ENCODE results near the gene PHLPP1.
"Not testable (repeated sequence)": the region's sequence is repeated elsewhere in the genome, so short reads cannot be mapped to it uniquely, and the experiment has no call there.

Gene PHLPP1

DNA sequence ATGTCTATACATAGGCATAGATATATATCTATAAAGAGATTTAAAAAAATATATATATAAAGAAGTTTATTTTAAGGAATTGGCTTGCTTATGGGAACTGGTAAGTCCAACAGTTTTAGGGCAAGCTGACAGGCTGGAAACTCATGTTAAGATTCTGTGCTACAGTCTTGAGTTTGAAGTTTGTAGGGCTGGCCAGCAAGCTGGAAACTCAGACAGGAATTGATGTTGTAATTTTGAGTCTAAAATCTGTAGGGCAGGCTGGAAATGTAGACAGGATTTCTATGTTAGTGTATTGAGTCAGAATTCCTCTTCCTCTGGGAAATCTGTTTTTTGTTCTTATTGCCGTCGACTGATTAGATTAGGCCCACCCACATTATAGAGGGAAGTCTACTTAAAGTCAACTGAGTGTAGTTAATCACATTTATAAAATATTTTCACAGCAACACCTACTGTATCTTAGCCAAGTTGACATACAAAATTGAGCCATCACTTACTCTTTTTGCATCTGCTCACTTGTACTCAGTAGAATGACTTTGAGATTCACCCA is 60.8 kb downstream of the PHLPP1 start:
- no peak for DNase-seq

DNA sequence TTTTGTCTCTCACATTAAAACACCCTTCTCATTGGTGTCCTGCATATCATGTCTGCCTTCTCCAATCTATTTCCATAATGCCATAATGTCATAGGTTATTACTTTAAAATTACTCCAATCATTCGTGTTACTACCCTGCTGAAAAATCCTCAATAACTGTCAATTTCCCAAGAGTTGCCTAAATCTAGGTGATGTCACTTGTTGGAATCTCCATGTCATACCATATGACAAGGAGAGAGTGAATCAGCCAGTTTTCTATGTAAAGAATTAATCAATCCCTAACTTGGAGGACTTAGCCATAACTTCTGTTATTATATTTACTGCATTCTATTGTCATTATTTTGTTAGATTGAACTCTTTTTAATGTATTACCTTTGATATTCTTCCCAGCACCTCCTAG is 62.5 kb downstream of the PHLPP1 start:
- DNase-seq = no peak

DNA sequence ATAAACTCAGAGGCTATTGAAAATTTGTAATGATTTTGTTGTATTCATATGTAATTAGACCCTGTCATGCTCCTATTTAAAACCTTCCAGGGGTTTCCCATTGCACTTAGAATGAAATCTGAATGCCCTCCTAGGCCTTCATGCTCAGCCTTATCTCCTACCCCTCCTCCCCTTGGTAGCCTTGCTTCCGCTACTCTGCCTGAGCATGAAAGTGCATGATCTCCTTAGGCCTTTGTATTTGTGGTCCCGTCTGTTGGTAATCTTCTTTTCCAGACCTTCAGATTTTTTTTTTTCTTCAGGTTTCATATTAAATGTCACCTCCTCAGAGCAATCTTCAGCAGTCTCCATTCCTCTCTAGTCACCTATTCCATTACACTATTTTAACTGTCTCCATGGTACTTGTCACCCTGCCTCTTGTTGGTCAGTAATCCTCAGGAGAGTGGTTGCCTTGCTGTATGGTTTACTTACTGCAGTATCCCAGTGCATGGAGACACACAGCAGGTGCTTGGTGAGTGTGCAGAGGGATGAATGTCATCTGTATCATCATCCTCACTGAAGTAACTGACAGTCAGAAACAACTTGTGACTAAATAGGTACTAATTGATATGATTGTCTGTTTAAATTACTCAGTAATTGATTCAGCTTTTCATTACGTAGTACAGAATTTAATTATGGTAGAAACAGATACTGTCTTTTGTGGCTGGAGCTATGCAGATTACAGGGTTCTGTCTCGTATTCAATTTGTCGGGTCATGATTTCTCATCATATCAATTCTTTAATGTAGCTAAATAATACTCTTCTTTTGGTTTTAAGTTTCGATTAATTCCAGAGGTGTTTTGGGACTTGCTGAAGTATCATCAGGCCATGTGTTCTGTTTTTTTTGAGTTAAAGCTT is 63.9 kb downstream of the PHLPP1 start:
- no peak for DNase-seq

DNA sequence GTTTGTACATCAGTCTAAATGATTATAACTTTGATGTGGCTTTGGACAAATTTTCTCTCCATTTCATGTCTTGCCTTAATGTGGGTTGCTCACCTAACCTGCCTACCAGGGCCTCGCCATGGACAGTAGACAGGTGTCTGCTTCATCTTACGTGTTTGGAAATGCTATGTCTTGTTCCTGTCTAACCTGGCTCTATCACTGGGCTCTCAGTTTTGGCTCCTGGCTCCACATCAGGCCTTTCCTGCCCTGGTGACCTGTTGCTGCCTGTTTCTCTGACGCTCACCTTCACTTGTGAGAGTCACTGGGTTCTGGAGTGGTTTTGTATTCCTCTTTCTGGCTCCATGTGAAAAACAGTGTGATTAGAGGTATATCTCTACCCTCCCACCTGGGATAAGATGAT is 65.9 kb downstream of the PHLPP1 start:
- DNase-seq = no peak

DNA sequence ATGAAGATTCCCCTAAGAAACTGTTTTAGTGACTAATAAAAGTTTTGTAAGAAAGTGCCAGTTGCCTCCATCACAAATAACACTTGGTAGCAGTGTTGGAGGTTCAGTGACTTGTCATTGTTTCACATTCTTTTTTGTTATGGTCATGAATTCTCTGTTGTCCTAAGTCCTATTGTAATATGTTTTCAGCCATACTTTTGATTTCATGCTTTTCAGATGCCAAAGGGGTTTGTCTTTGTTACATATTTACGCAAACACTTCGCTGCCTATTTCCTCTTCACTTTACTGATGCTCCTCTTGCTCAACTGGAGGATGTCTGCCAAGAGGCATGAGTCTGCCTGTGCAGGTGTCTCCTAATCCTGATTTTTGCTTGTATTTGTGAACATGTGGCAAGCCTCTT is 66.6 kb downstream of the PHLPP1 start:
- DNase-seq = no peak

DNA sequence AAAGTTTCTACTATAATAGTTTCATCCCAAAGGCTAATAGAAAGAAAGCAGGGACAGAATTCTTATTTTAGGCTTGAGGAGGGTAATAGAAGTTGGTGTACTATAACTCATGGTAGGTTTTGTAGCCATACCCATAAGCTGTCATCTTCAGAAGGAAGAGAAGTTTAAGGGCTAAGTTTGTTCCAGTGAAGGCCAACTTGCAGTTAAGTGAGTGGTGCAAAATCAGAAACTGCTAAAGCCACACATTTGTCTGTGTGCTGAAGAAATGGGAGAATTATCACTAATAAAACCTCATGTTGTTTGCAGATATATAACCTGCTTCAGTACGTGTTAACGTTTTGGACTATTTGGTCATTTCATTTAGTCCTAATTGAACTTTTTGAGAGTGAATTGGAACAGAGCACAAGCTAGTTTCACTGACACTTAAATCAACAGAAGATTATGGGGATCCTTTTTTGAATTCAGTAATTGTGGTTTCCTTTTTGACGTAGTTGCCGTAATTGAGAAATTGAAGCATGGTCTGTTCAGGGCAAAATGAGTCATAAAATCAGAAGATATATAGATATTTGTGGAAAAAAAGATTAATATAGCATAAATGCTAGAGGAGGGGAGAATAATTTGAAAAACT is 69.1 kb downstream of the PHLPP1 start:
- DNase-seq = no peak

DNA sequence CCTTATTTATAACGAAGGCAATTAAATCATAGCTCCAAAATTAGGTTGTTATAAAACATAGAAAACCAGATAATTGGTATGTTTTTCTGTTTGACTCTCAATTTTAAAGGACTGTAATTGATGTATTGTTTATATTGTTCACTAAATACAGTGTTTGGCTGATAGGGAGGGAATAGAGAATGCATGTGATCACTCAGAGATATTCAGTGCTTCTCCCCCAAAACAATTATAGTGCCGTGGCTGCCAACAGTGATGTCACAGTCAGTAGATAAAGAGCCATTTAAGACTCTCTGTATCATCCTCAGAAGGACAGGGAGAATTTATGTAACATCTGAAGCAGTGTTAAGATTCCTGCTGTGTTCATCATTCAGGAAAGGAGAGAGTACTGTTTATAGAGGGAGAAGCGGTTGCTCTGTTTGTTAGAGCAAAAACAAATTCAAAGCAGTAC is 69.6 kb downstream of the PHLPP1 start:
- DNase-seq = no peak

DNA sequence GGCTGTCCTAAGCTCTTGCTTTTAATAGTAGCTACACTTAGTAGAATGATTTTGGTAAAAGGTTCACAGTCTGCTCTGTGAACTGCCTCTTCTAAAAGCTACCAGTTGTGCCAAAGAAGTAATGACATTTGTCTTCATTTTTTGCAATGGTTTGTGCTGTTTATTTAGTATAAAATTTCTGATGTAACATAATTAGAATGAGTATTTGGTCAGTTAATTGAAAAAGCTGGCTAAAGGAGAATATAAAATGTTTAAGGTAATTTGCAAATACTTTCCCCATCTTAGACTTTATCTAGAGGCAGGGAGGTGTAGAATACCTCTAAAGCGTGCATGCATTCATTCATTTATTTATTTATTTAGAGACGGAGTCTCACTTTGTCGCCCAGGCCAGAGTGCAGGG is 71.3 kb downstream of the PHLPP1 start:
- no peak for DNase-seq

DNA sequence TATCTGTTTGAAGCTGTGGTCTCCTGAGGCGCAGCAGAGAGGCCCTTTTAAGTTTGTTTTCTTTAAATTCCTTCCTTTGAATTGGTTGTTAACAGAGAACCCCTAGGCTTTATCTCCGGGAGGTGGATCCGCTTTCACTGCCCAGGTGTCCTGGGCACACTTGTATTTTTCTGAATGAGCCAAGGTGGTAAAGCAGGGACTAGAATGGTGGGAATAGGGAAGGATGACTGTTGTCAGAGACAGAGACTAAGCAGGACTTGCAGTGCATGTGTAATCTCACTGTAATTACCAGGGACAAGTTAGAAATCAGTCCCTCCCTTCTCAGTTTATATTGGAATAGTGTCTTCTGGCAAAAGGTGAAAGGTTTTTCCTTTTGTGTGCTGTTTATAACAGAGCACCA is 72.8 kb downstream of the PHLPP1 start:
- no peak for DNase-seq

DNA sequence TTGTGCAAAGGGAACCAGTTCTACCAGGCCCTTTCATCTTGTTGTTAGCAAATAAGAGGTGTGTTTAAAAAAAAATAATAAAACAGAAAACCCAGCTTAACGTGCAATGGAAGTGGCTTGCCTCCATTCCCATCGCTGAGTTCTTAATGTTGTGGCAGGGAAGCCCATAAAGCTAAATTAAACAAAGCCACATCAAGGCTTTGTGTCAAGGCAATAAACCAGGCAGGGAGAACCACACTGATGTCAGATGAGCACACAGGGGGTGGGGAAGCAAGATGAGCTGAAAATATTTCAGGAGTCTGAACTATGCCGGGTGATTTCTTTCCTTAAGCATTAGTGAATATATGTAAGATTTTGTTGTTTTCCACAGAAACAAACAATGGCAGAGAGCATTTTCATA is 73.5 kb downstream of the PHLPP1 start:
- DNase-seq = no peak

DNA sequence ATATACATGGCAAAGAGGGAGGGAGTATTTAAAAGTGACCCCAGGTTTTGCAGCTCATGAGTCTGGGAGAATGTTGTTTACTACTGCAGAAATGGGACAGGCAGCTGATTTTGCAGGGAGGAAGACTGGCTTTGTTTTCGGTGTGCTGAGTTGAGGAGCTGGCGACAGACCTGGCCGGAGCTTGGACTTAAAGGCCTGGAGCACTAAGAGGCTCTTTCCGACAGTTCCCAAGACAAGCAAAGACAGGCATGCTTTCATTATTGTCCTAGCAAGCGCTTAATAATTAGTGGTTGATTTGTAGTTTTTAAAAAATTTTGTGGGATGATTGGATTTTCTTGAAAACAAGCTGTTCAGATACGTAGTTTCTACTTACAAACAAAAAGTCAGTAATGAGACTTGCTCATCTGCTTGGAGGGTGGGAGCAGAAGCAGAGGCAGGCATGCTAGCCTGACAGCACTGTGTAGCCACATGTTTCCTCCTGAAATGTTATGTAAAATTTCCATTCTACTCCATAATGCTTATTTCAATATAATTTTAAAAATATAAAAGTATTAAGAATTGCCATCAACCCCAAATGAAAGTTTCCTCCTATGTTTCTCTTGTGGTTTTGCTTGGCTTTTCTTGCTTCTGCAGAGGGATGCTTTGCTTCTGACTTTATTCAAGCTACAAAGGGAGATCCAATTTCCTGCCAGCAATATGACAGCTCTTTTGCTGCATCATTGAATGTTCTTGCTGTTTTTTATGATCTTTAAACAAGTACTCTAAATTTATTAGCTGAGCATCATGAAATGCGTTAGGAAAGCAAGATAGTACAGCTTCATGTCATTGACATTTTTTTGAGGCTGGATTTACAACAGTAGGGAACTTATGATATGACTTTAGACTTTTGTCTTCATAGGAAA is 75.8 kb downstream of the PHLPP1 start:
- DNase-seq = no peak

DNA sequence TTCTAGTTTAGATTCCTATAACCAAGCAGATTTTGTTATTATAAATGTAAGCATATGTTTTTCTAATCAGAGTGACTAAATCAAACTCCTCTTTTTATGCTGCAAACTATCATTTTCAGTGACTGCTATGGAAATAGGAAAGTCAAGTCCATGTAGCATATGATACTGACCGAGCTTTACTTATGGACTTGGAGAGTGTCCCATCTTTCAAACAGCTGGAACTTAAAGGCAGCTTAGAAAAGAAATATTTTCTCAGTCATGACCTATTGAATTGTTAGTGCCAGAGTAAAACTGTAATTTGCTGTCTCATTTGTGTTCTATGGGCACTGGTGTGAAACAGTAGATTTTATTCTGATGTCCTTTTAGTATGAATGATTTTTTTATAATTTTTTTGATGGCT is 76.7 kb downstream of the PHLPP1 start:
- DNase-seq = no peak

DNA sequence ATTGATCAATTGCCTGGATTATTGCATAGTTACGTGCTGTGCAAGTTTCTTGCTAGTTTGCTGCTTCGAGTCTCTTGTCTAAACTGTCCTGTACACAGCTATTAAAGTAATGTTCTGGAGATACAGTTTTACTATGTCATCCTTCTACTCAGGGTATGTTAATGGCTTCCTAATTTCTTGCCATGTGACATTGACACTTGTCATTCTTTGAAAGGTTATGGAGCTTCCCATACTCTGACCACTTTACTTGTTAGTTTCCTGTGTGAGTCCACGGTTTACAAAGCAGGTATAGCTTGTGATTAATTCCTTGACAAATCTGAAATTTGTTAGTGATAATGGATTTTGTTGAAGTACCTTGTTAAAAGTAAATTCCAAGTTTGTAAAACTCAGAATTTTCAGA is 80.5 kb downstream of the PHLPP1 start:
- DNase-seq = no peak

DNA sequence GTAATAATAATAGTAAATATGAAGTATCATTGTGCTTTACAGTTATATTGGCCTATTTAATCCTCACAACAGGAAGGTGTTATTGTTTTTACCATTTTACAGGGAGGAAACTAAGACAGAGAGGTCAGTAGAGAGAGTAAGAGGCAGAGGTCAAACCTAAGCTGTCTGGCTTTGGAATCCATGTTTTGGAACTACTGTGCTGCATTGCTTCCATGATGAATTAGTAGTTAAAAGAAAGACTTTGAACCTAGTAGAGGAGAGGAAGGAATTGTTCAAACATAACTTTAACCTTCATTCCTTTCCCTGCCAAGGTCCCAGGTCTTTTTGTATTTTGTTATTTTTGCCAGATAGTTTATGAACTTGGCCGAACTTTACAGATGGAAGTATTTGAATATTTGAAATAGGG is 80.9 kb downstream of the PHLPP1 start:
- no peak for DNase-seq

DNA sequence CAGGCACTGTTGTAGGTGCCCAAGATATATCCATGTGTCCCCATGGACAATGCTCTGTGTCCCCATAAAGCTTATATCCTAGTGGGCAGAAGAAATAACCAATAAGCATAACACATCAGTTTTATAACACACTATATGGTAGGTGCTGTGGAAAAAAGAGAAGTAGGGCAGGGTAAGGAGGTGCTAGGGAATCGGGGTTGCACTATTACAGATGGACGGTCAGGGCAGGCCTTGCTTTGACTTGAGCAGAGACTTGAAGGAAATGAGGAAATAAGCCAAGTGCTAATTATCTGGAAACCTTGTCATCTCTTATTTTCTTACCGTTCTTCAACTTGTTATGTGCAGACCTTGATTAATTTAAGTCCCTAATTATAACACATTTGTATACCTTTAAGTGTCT is 82.0 kb downstream of the PHLPP1 start:
- DNase-seq = no peak

DNA sequence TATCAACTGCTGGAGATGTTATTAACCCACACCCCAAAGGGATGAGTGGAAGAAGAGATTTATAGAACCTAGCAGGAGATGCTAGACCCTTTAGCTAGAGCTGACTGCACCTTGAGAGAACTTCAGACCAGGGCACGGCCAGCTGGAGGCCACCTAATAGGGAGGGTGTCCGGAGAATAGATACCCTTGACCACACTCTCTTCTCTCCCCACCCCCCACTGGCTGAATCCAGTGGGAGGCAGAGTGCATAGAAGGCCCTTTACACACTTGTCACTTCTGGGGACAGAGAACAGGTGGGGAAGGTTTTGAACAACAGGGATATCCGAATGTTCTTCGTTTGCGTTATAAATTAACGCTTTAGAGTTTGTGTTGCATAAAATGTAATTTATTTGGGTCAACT is 84.6 kb downstream of the PHLPP1 start:
- no peak for DNase-seq

DNA sequence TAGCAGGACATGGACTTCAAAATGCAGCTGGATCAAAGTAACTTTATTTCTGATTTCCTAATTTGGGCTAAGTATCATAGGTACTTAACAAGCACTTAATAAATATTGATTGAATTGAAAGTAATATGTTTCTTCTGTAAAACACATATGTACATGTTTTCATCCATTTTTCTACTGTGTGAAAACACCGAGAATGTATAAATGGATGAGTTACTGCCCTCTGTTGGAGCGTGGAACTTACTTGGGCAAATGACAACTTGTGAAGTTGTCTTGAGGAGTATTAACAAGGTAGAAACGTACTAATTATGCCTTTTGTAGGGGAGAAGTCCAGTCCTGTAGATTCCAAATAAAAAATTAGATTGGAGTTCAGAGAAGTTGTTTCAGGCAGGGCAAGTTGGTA is 87.2 kb downstream of the PHLPP1 start:
- no peak for DNase-seq

DNA sequence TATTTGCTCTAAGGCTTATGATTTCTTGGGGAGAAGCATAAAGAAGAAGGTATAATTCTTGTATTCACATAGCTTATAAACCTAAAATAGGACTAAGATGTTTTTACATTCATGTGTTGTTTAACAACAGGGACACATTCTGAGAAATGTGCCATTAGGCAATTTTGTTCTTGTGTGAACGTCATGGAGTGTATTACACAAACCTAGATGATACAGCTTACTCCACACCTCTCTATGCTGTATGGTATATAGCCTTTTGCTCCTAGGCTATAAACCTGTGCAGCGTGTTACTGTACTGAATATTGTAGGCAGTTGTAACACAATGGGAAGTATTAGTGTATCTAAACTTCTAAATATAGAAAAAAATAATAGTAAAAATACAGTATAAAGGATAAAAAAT is 92.1 kb downstream of the PHLPP1 start:
- DNase-seq = no peak

DNA sequence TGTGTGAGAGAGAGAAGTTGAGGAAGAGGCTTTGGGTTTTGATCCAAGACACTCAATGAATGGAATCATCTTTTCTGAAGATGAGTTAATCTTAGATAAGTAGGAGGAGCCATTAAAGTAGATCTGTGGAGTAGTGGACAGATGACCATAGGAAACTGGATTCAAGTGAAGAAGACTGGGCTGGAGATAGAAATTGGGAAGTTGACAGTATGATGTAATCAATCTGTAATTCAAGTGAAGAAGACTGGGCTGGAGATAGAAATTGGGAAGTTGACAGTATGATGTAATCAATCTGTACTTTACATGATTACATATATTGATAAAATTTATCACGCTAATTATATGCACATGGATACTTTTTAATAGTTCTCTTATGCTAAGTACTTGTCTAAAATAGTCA is 92.8 kb downstream of the PHLPP1 start:
- no peak for DNase-seq

DNA sequence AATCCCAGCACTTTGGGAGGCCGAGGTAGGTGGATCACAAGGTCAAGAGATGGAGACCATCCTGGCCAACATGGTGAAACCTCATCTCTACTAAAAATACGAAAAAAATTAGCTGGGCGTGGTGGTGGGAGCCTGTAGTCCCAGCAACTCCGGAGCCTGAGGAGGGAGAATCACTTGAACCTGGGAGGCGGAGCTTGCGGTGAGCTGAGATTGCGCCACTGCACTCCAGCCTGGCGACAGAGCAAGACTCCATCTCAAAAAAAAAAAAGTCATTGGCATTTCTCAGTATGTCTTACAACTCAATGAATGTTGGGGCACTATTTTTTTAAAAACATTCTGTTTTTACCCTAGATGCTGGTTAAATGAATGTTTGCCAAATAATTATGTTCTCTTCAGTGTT is 94.1 kb downstream of the PHLPP1 start:
- not testable (repeated sequence) for DNase-seq

DNA sequence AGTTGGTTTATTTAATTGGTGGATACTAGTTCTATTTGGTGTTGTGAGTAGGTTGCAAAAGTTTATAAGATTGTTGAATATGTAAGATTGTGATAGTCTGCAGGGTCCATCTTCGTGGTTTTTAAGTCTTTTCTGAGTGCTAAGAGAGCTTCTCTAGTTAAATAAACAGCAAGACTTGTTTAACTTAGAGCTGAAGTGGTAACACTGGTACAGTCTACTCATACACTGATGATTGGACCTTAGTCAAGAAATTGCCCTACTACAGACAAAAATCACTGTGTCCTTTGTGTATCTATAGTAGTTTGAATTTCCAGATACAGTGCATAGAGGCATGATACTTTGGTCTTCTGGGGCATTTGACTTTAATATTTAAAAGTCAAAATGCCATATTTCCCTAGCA is 94.6 kb downstream of the PHLPP1 start:
- no peak for DNase-seq

DNA sequence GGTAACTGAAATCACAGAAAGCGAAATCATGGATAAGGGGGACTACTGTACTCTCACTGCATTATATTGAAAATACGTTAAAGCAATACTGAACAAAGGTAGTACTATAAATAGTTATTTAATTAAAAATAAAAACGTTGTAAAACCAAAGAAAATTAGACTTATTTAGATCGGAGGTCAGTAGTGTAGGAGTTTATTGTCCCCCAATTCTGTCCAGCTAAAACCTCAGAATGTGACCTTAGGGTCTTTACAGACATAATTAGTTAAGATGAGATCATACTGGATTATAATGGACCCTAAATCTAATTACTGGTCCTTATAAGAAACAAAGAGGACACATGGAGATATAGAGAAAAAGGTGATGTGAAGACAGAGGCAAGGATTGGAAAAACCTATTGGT is 95.3 kb downstream of the PHLPP1 start:
- no peak for DNase-seq

DNA sequence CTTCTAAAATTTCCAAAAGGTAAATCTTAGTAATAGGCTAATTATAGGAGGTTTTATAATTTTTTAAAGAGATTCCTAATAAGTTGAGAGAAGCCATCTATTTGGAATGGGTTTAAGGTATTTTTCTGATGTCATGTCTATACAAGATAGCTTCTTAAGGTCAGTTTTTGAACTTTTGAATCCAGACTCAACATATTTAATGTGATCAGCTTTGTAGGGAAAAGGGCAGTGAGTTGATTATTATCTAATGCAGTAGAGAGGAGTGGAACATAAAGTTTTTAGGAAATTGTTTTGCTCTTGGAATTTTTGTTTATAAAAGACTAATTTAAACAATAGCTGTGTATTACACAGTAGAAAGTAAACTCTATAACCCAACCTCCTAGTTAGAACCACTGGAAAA is 96.3 kb downstream of the PHLPP1 start:
- no peak for DNase-seq
